ENCODE data around the gene PIGM. TPM values are rescaled to one million over a fixed set of nuclear protein-coding genes. Genes with fewer than 3 reads are reported as not detected.

Gene PIGM
- total and polyA plus RNA-seq, 2 of the 13 experiments (the other 11 are each of a cell fraction or from before 2014, with no cell fraction given), result 3.4 to 4.6 TPM

GRCh38 chr1:160031365-160032164, at the start of gene PIGM (continued):
- TF ChIP-seq HES4 (CRISPR knock-in tag; IDR thresholded peaks at IDR 0.05; ENCODE audit: borderline replicate concordance), result peak; percentile 65; the same call in 1 of the 2 replicates
- no peak for TF ChIP-seq ZBTB49 (CRISPR knock-in tag; IDR thresholded peaks at IDR 0.05; ENCODE audit: borderline replicate concordance)
- no peak for TF ChIP-seq ZBTB33 (CRISPR knock-in tag; IDR thresholded peaks at IDR 0.05)
- TF ChIP-seq STAG1 (CRISPR knock-in tag; IDR thresholded peaks at IDR 0.05), result no peak
- TF ChIP-seq DPF2 (CRISPR knock-in tag; IDR thresholded peaks at IDR 0.05; ENCODE audit: borderline replicate concordance, low read depth), result no peak
- no peak for TF ChIP-seq ZBTB34 (CRISPR knock-in tag; IDR thresholded peaks at IDR 0.05)
- peak; percentile 53; the same call in 1 of the 2 replicates for TF ChIP-seq ZBTB42 (CRISPR knock-in tag; IDR thresholded peaks at IDR 0.05)
- no peak for TF ChIP-seq ZBTB25 (CRISPR knock-in tag; IDR thresholded peaks at IDR 0.05)
- TF ChIP-seq HMGXB3 (CRISPR knock-in tag; IDR thresholded peaks at IDR 0.05; ENCODE audit: borderline replicate concordance), result peak; percentile 47; the same call in 1 of the 2 replicates
- no peak for TF ChIP-seq ELK4 (CRISPR knock-in tag; IDR thresholded peaks at IDR 0.05; ENCODE audit: borderline replicate concordance)
